ENCODE results near the gene CNGA1. TPM values are rescaled to one million over a fixed set of nuclear protein-coding genes. Genes with fewer than 3 reads are reported as not detected.

CNGA1 gene
- total RNA-seq, 3 donors from 2014 or later = 1.9 to 5.1 (median 2.3) TPM

GRCh38 chr4:48032721-48033120 is 16.2 kb upstream of the CNGA1 start:
- Histone ChIP-seq H3K4me3 (no peak overlapping the region), H3K27me3 (no peaks in the 10 kb centered on the region), H3K4me1 (no peaks in the 10 kb centered on the region), H3K9me3 (no peaks in the 10 kb centered on the region), H3K27ac (no peak overlapping the region), H3K36me3 (no peaks in the 10 kb centered on the region)
- intact Hi-C loops (cut with DNase I; ENCODE audit: low total_unique reads) = no loop called here
- TF ChIP-seq CTCF (IDR thresholded peaks at IDR 0.05) = no peak
- TF ChIP-seq POLR2A (IDR thresholded peaks at IDR 0.05) = no peak
- TF ChIP-seq POLR2AphosphoS5 (IDR thresholded peaks at IDR 0.05) = no peak
- no peak for DNase-seq (ENCODE audit: low spot score in 2 of 2)

- DNase-seq (ENCODE audit: low spot score in 2 of 2) = no peak
- no peak for TF ChIP-seq CTCF (IDR thresholded peaks at IDR 0.05)
- TF ChIP-seq POLR2A (IDR thresholded peaks at IDR 0.05) = no peak
- TF ChIP-seq POLR2AphosphoS5 (IDR thresholded peaks at IDR 0.05) = no peak
- H3K4me1 ChIP-seq = no peaks in the 10 kb centered on the region
- H3K27me3 ChIP-seq = no peaks in the 10 kb centered on the region
- H3K9me3 ChIP-seq = no peaks in the 10 kb centered on the region
- H3K27ac ChIP-seq = no peak overlapping the region
- no peaks in the 10 kb centered on the region for H3K36me3 ChIP-seq
- no peak overlapping the region for H3K4me3 ChIP-seq
- intact Hi-C loops (cut with DNase I; ENCODE audit: low total_unique reads) = no loop called here
These were observed 15.5 kb upstream of the CNGA1 start for GRCh38 chr4:48031802-48032525.

- Histone ChIP-seq H3K36me3 (no peaks in the 10 kb centered on the region), H3K9me3 (no peaks in the 10 kb centered on the region), H3K4me1 (no peaks in the 10 kb centered on the region), H3K27me3 (no peaks in the 10 kb centered on the region), H3K27ac (no peak overlapping the region), H3K4me3 (no peak overlapping the region)
- DNase-seq (ENCODE audit: low spot score in 2 of 2) = no peak
- intact Hi-C loops (cut with DNase I; ENCODE audit: low total_unique reads) = no loop called here
- TF ChIP-seq POLR2A (IDR thresholded peaks at IDR 0.05) (no peak), CTCF (IDR thresholded peaks at IDR 0.05) (no peak), POLR2AphosphoS5 (IDR thresholded peaks at IDR 0.05) (no peak)
These were observed 14.0 kb upstream of the CNGA1 start for GRCh38 chr4:48030470-48030869.

- no peak overlapping the region for H3K27ac ChIP-seq
- DNase-seq (ENCODE audit: low spot score in 2 of 2) = no peak
- no peaks in the 10 kb centered on the region for H3K9me3 ChIP-seq
- no peaks in the 10 kb centered on the region for H3K4me1 ChIP-seq
- intact Hi-C loops (cut with DNase I; ENCODE audit: low total_unique reads) = no loop called here
- no peak for TF ChIP-seq CTCF (IDR thresholded peaks at IDR 0.05)
- H3K36me3 ChIP-seq = no peaks in the 10 kb centered on the region
- no peak overlapping the region for H3K4me3 ChIP-seq
- H3K27me3 ChIP-seq = no peaks in the 10 kb centered on the region
These were observed 12.2 kb upstream of the CNGA1 start for GRCh38 chr4:48028696-48029095.

- H3K9me3 ChIP-seq = no peaks in the 10 kb centered on the region
- TF ChIP-seq CTCF (IDR thresholded peaks at IDR 0.05) (no peak), POLR2A (IDR thresholded peaks at IDR 0.05) (no peak), POLR2AphosphoS5 (IDR thresholded peaks at IDR 0.05) (no peak)
- DNase-seq (ENCODE audit: low spot score in 2 of 2) = no peak
- H3K36me3 ChIP-seq = no peaks in the 10 kb centered on the region
- intact Hi-C loops (cut with DNase I; ENCODE audit: low total_unique reads) = no loop called here
- no peak overlapping the region for H3K4me3 ChIP-seq
- H3K27ac ChIP-seq = no peak overlapping the region
- no peaks in the 10 kb centered on the region for H3K4me1 ChIP-seq
- no peaks in the 10 kb centered on the region for H3K27me3 ChIP-seq
These were observed 11.2 kb upstream of the CNGA1 start for GRCh38 chr4:48027653-48028052.
